Chondrocyte (in vitro differentiated cells): ENCODE results near the gene RASGRP3. TPM values are rescaled to one million over a fixed set of nuclear protein-coding genes. Genes with fewer than 3 reads are reported as not detected.

Experiments used
- DNase-seq: peaks from one replicate; pipeline ENCODE4 v3.0.0; 2021; ENCODE audit warnings: mixed read lengths, low spot score
- H3K27ac Mint-ChIP-seq: one replicate; pipeline ENCODE4 v1.8.0; 2021; ENCODE audit warnings: mild to moderate bottlenecking, moderate library complexity, mixed read lengths; ENCODE audit not compliant: unreplicated experiment
- H3K27me3 Mint-ChIP-seq: 2 replicates; pipeline ENCODE4 v1.8.0; 2021; ENCODE audit warnings: low read depth, mixed read lengths
- H3K36me3 Mint-ChIP-seq: 2 replicates; pipeline ENCODE4 v1.8.0; 2021; ENCODE audit warnings: low read depth, mixed read lengths
- H3K4me1 Mint-ChIP-seq: 2 replicates; pipeline ENCODE4 v1.8.0; 2021; ENCODE audit warnings: low read depth, mild to moderate bottlenecking, mixed read lengths
- H3K4me3 Mint-ChIP-seq: one replicate; pipeline ENCODE4 v1.8.0; 2021; ENCODE audit warnings: mild to moderate bottlenecking, moderate library complexity, mixed read lengths; ENCODE audit not compliant: unreplicated experiment
- H3K9me3 Mint-ChIP-seq: 2 replicates; pipeline ENCODE4 v1.8.0; 2021; ENCODE audit warnings: low read depth, mixed read lengths
- total RNA-seq: library from RNA; stranded (reverse); gene quantifications from 3 replicates; pipeline ENCODE4 v1.2.1, GENCODE V29; 2021
- TF ChIP-seq, protein P1 (sequence below): fragments of 200-600 bp; sonication (generic); IDR thresholded peaks from 2 replicates; pipeline ENCODE4 v1.5.0; 2021; ENCODE audit warnings: antibody characterized with exemption, mild to moderate bottlenecking, moderate library complexity

The RASGRP3 gene
- total RNA-seq, 1 donor from 2014 or later = 3.0 TPM

DNA sequence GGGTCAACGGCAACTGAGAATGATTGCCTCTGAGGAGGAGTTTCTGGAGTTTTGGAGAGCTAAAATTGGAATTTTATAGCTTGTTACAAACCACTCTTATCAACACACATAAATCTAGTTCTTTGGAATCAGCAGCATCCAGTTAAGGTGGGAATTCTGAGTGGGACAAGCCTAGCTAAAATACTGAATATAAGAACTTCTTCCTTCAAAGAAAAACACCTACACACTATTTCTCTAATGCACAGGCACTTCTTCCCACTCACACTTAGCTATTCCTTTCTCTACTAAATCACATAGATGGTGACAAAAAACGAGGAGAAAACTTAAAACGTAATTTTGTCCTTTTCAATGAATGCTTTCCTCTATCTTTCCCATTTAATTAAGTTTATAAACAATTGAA, 79.2 kb downstream of the RASGRP3 start:
- no peaks in the 10 kb centered on the region for H3K9me3 Mint-ChIP-seq
- H3K27ac Mint-ChIP-seq = no peak overlapping the region
- DNase-seq = no peak
- H3K36me3 Mint-ChIP-seq = peaks cover 16% of the 10 kb centered on the region
- peaks cover 29% of the 10 kb centered on the region for H3K4me1 Mint-ChIP-seq
- H3K27me3 Mint-ChIP-seq = no peaks in the 10 kb centered on the region
- TF ChIP-seq, protein P1, sequence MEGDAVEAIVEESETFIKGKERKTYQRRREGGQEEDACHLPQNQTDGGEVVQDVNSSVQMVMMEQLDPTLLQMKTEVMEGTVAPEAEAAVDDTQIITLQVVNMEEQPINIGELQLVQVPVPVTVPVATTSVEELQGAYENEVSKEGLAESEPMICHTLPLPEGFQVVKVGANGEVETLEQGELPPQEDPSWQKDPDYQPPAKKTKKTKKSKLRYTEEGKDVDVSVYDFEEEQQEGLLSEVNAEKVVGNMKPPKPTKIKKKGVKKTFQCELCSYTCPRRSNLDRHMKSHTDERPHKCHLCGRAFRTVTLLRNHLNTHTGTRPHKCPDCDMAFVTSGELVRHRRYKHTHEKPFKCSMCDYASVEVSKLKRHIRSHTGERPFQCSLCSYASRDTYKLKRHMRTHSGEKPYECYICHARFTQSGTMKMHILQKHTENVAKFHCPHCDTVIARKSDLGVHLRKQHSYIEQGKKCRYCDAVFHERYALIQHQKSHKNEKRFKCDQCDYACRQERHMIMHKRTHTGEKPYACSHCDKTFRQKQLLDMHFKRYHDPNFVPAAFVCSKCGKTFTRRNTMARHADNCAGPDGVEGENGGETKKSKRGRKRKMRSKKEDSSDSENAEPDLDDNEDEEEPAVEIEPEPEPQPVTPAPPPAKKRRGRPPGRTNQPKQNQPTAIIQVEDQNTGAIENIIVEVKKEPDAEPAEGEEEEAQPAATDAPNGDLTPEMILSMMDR = no peak
- H3K4me3 Mint-ChIP-seq = no peak overlapping the region

DNA sequence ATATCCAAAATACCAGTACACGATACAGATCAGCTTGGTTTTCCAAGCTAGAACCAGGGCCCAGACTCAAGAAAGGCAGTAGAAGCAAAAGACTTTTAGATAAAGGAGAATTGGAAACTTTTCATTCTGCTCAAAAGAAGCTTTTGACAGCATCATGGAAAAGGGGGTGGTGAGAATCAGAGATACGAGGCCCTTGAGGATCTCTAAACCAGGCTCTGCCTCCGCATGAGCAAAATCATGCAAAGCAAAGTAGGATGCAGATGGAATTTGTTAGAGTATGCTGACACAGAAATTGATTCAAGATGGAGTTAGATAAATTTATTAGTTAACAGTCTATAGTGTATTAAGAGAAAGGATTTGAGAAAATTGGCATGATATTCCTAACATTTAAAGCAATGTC, 82.9 kb downstream of the RASGRP3 start:
- no peak for DNase-seq
- Mint-ChIP-seq H3K36me3 (peaks cover 25% of the 10 kb centered on the region), H3K9me3 (no peaks in the 10 kb centered on the region), H3K4me3 (no peak overlapping the region), H3K27ac (no peak overlapping the region), H3K27me3 (no peaks in the 10 kb centered on the region), H3K4me1 (peaks cover 21% of the 10 kb centered on the region)
- TF ChIP-seq, protein P1 = no peak

DNA sequence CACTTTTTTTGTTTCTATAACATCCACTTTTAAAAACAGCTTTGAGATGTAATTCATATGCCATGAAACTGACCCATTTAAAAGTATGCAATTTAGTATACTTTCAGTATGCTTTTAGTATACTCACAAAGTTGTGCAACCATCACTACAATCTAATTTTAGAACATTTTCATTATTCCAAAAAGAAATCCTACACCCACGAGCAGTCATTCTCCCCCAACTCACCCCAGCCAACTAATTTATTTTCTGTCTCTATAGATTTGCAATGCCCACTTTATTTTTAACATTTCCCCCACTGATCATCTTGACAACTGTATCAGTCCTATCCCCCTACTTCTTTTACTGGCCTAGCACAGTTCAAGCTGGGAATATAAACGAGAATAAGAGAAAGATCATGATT, 83.6 kb downstream of the RASGRP3 start:
- Mint-ChIP-seq H3K9me3 (no peaks in the 10 kb centered on the region), H3K4me3 (no peak overlapping the region), H3K36me3 (peaks cover 22% of the 10 kb centered on the region), H3K27me3 (no peaks in the 10 kb centered on the region), H3K4me1 (peaks cover 17% of the 10 kb centered on the region), H3K27ac (no peak overlapping the region)
- TF ChIP-seq, protein P1 = no peak
- DNase-seq = no peak

DNA sequence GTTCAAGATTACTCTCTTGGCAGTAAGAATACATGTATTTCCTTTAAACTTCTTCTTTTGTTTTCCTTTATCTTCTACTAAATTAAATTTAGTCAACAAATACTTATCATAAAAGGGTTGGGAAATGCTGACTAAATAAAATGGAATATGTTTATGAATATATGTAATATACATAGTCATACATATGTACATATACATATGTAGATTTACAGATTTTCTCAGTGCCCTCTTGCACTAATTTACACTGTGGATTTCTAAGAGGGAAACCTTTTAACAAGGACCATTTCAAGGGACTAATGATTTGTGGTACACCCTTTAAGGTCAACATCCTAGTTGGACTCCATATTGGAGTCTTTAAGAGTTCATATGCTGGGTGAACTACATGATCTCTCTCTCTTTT, 85.4 kb downstream of the RASGRP3 start:
- no peak for DNase-seq
- no peaks in the 10 kb centered on the region for H3K9me3 Mint-ChIP-seq
- H3K36me3 Mint-ChIP-seq = peaks cover 27% of the 10 kb centered on the region
- H3K27me3 Mint-ChIP-seq = no peaks in the 10 kb centered on the region
- H3K4me3 Mint-ChIP-seq = no peak overlapping the region
- TF ChIP-seq, protein P1 = no peak
- H3K27ac Mint-ChIP-seq = no peak overlapping the region
- H3K4me1 Mint-ChIP-seq = peaks cover 8% of the 10 kb centered on the region

DNA sequence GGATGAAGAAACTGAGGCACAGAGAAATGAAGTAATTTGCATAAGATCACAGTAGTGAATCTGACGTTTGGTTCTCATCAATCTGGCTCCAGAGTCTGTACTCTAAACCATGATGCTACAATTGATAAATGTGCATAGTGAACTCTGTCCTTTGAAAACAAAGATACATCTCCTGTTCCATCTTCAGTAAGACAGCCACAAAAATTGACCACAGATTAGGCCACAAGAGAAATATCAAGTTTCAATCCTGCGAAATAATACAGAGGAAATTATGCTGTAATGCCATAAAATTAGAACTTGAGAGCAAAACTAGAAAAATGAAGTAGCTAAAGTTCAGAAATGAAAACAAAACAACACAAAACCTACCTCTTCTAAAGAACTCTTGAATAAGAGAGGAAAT, 94.2 kb downstream of the RASGRP3 start:
- H3K4me1 Mint-ChIP-seq = peaks cover 17% of the 10 kb centered on the region
- no peaks in the 10 kb centered on the region for H3K36me3 Mint-ChIP-seq
- no peak overlapping the region for H3K4me3 Mint-ChIP-seq
- TF ChIP-seq, protein P1 = no peak
- no peak for DNase-seq
- H3K9me3 Mint-ChIP-seq = no peaks in the 10 kb centered on the region
- H3K27ac Mint-ChIP-seq = no peak overlapping the region
- H3K27me3 Mint-ChIP-seq = no peaks in the 10 kb centered on the region
